ENCODE data around the gene HMGCR. TPM values are rescaled to one million over a fixed set of nuclear protein-coding genes. Genes with fewer than 3 reads are reported as not detected.
"Not testable (repeated sequence)": the region's sequence is repeated elsewhere in the genome, so short reads cannot be mapped to it uniquely, and the experiment has no call there.

HMGCR gene
- total RNA-seq, 1 donor from 2014 or later = 4.9 TPM

DNA sequence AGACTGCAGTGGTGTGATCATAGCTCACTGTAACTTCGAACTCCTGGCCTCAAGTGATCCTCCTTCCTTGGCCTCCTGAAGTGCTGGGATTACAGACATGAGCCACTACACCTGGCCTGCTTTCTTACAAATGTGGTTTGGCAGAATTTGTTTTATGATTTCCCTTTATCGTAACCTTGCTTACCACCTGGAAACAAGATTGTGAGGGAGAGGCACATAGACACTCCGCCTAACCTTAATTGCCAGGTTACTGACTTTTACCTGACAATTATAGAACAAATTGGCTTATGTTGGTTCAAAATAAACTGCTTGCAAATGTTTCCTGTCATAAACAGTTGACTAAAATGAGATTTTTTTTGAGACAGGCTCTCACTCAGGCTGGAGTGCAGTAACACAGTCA, 26.8 kb upstream of the HMGCR start:
- intact Hi-C loops (cut with DNase I) = no loop called here
- TF ChIP-seq, protein P1, sequence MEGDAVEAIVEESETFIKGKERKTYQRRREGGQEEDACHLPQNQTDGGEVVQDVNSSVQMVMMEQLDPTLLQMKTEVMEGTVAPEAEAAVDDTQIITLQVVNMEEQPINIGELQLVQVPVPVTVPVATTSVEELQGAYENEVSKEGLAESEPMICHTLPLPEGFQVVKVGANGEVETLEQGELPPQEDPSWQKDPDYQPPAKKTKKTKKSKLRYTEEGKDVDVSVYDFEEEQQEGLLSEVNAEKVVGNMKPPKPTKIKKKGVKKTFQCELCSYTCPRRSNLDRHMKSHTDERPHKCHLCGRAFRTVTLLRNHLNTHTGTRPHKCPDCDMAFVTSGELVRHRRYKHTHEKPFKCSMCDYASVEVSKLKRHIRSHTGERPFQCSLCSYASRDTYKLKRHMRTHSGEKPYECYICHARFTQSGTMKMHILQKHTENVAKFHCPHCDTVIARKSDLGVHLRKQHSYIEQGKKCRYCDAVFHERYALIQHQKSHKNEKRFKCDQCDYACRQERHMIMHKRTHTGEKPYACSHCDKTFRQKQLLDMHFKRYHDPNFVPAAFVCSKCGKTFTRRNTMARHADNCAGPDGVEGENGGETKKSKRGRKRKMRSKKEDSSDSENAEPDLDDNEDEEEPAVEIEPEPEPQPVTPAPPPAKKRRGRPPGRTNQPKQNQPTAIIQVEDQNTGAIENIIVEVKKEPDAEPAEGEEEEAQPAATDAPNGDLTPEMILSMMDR (IDR thresholded peaks at IDR 0.05) = no peak
- no peak for DNase-seq (ENCODE audit: low spot score in 2 of 2)
- Histone ChIP-seq H3K27ac (no peak overlapping the region), H3K4me1 (no peaks in the 10 kb centered on the region), H3K9me3 (no peaks in the 10 kb centered on the region), H3K36me3 (no peaks in the 10 kb centered on the region), H3K4me3 (no peak overlapping the region), H3K27me3 (no peaks in the 10 kb centered on the region)

DNA sequence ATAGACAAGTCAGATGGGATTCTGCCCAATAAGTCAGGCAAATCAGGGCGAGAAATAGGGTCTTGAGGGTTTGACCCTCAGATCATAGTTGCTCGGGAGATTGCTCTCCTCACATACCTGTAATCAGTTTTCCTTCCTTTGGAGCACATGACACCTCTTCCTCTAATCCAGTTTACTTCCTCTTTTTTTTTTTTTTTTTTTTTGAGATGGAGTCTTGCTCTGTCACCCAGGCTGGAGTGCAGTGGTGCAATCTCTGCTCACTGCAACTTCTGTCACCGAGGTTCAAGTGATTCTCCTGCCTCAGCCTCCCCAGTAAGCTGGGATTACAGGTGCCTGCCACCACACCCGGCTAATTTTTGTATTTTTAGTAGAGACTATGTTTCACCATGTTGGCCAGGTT, 17.9 kb upstream of the HMGCR start:
- intact Hi-C loops (cut with DNase I); H3K27me3 ChIP-seq; H3K36me3 ChIP-seq; H3K27ac ChIP-seq; DNase-seq (ENCODE audit: low spot score in 2 of 2); H3K4me3 ChIP-seq; H3K4me1 ChIP-seq; H3K9me3 ChIP-seq: not testable (repeated sequence)

DNA sequence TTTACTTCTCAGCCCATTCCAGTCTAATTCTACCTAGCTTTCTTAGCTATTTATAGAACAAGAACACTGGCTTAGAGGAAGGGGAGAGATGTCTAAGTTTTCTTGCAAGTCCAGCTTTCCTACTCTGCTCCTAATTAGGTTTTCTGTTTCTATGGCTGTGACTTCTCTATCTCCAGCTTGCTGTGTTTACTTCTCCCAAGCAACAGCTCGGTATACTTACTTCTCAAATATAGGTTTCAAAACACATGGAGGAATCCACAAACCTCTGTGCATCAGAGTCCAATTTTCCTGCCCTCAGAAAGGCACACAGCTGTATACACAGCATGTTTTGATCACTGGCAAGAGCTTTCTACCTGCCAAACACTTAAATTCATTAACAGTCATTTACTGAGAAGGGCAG, 17.4 kb upstream of the HMGCR start:
- H3K9me3 ChIP-seq = no peaks in the 10 kb centered on the region
- H3K36me3 ChIP-seq = no peaks in the 10 kb centered on the region
- H3K4me3 ChIP-seq = no peak overlapping the region
- H3K27me3 ChIP-seq = no peaks in the 10 kb centered on the region
- intact Hi-C loops (cut with DNase I) = no loop called here
- H3K4me1 ChIP-seq = no peaks in the 10 kb centered on the region
- TF ChIP-seq, protein P1 (IDR thresholded peaks at IDR 0.05) = no peak
- H3K27ac ChIP-seq = no peak overlapping the region
- DNase-seq (ENCODE audit: low spot score in 2 of 2) = no peak

DNA sequence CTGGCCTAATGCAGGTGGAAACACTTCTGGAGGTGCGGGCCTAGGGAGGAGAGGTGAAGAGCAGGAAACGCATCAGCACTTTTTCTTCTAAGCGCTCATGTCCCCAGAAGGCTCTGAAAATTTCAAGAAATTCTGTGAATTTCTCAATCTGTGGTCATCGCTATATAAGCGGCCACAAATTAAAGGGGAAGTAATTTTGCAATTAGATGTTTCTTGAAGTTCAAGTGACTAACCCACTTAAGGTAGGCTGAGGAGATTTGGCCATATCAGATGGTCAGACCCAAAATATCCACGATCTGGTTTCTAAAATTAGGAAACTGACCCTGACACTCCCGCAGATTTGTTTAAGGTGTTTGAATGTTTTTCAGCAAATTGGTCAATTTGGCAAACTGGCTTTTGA, 16.6 kb upstream of the HMGCR start:
- no peak overlapping the region for H3K27ac ChIP-seq
- H3K9me3 ChIP-seq = no peaks in the 10 kb centered on the region
- intact Hi-C loops (cut with DNase I) = no loop called here
- H3K36me3 ChIP-seq = no peaks in the 10 kb centered on the region
- H3K4me3 ChIP-seq = no peak overlapping the region
- H3K4me1 ChIP-seq = no peaks in the 10 kb centered on the region
- TF ChIP-seq, protein P1 (IDR thresholded peaks at IDR 0.05) = no peak
- no peak for DNase-seq (ENCODE audit: low spot score in 2 of 2)
- H3K27me3 ChIP-seq = no peaks in the 10 kb centered on the region

DNA sequence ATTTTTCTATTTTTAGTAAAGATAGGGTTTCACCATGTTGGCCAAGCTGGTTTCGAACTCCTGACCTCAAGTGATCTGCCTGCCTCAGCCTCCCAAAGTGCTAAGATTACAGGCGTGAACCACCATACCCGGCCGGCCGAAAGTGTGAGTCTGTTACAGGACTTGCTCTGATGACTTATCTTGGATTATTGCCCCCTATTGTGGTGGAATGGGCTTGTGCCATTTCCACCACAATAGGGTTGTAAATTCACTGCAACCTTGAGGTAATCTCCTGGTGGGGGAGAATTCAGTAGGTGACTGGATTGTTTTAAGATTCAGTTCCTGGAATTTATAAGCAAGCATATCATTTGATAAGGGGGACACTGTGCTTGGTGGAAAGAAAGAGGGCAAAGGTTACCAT, 15.0 kb upstream of the HMGCR start:
- Histone ChIP-seq H3K27ac (no peak overlapping the region), H3K9me3 (no peaks in the 10 kb centered on the region), H3K4me3 (no peak overlapping the region), H3K4me1 (no peaks in the 10 kb centered on the region), H3K36me3 (no peaks in the 10 kb centered on the region), H3K27me3 (no peaks in the 10 kb centered on the region)
- DNase-seq (ENCODE audit: low spot score in 2 of 2) = no peak
- intact Hi-C loops (cut with DNase I) = no loop called here
- TF ChIP-seq, protein P1 (IDR thresholded peaks at IDR 0.05) = no peak

DNA sequence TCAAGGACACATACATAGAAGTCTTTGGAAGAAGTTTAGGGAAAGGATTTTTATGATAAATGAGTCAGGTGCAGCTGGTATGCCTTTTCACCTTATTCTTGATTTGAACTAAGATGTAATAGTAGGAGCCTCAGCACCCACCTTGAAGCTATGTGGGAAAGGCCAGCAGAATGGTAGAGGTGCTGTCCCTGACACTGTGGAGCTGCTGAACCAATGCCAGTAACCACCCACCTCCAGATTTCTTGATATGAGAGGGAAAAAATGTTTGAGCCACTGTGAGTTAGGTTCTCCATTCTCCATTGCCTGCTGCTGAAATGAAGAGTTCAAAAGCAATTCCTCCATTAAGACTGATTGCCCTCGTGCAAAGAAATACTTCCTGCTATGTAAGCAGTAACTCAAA, 12.2 kb upstream of the HMGCR start:
- Histone ChIP-seq H3K9me3 (no peaks in the 10 kb centered on the region), H3K27ac (no peak overlapping the region), H3K4me3 (no peak overlapping the region), H3K4me1 (no peaks in the 10 kb centered on the region), H3K27me3 (no peaks in the 10 kb centered on the region), H3K36me3 (no peaks in the 10 kb centered on the region)
- intact Hi-C loops (cut with DNase I) = no loop called here
- TF ChIP-seq, protein P1 (IDR thresholded peaks at IDR 0.05) = no peak
- DNase-seq (ENCODE audit: low spot score in 2 of 2) = no peak

Data from ascending aorta (tissue), 2 donors.